ENCODE data around the gene PPP2R5A. TPM values are rescaled to one million over a fixed set of nuclear protein-coding genes. Genes with fewer than 3 reads are reported as not detected.

Gene PPP2R5A
- total and polyA plus RNA-seq, 2 of the 13 experiments (the other 11 are each of a cell fraction or from before 2014, with no cell fraction given), result 22.0 to 31.4 TPM

GRCh38 chr1:212284744-212285684 is at the start of gene PPP2R5A (continued):
- TF ChIP-seq E2F5 (CRISPR knock-in tag; conservative IDR thresholded peaks at IDR 0.05) (0 out of 2 replicates have a peak, but pooled peaks have one; percentile 23), TOPORS (CRISPR knock-in tag; IDR thresholded peaks at IDR 0.05) (no peak), NR2F1 (CRISPR knock-in tag; IDR thresholded peaks at IDR 0.05) (peak; percentile 51 to 81), BRCA1 (CRISPR knock-in tag; IDR thresholded peaks at IDR 0.05) (no peak), SP5 (CRISPR knock-in tag; IDR thresholded peaks at IDR 0.05; ENCODE audit: borderline replicate concordance, low read depth) (peak; percentile 72), FLYWCH1 (CRISPR knock-in tag; IDR thresholded peaks at IDR 0.05) (no peak), MLXIP (CRISPR knock-in tag; IDR thresholded peaks at IDR 0.05; ENCODE audit: borderline replicate concordance) (no peak), ZNF546 (CRISPR knock-in tag; conservative IDR thresholded peaks at IDR 0.05) (no peak), ZFP36L1 (CRISPR knock-in tag; IDR thresholded peaks at IDR 0.05) (peak; percentile 87; the same call in 1 of the 2 replicates), TSC22D2 (CRISPR knock-in tag; IDR thresholded peaks at IDR 0.05; ENCODE audit: borderline replicate concordance) (no peak), HOXA7 (CRISPR knock-in tag; IDR thresholded peaks at IDR 0.05) (no peak), SETDB1 (CRISPR knock-in tag; IDR thresholded peaks at IDR 0.05; ENCODE audit: borderline replicate concordance) (no peak), ZNF512 (CRISPR knock-in tag; IDR thresholded peaks at IDR 0.05) (no peak), ZNF768 (CRISPR knock-in tag; IDR thresholded peaks at IDR 0.05) (no peak), ZMYM3 (CRISPR knock-in tag; IDR thresholded peaks at IDR 0.05) (peak; percentile 33; the same call in 1 of the 2 replicates), ZNF326 (CRISPR knock-in tag; IDR thresholded peaks at IDR 0.05; ENCODE audit: borderline replicate concordance) (no peak), ZEB1 (IDR thresholded peaks at IDR 0.05; ENCODE audit: insufficient replicate concordance, low read depth) (peak; percentile 64), KLF6 (CRISPR knock-in tag; IDR thresholded peaks at IDR 0.05) (no peak; the same call in 1 of the 2 replicates), ESRRA (CRISPR knock-in tag; IDR thresholded peaks at IDR 0.05; ENCODE audit: low read depth) (0 out of 2 replicates have a peak, but pooled peaks have one; percentile 41), ZNF891 (CRISPR knock-in tag; IDR thresholded peaks at IDR 0.05) (peak; percentile 34; the same call in 1 of the 2 replicates), GATAD1 (CRISPR knock-in tag; IDR thresholded peaks at IDR 0.05) (peak; percentile 65; the same call in 1 of the 2 replicates), ZKSCAN1 (IDR thresholded peaks at IDR 0.05; ENCODE audit: low read length) (no peak), TEAD2 (CRISPR knock-in tag; IDR thresholded peaks at IDR 0.05) (no peak), RFX3 (CRISPR knock-in tag; IDR thresholded peaks at IDR 0.05) (no peak), PAWR (CRISPR knock-in tag; IDR thresholded peaks at IDR 0.05; ENCODE audit: borderline replicate concordance) (no peak), THAP11 (CRISPR knock-in tag; IDR thresholded peaks at IDR 0.05) (peak; percentile 76)

Measured in HepG2 (cell line).